K562 (cell line): ENCODE data around the gene RPS27. TPM values are rescaled to one million over a fixed set of nuclear protein-coding genes. Genes with fewer than 3 reads are reported as not detected.
A peak's percentile ranks its signal among the peaks of the same experiment; 100 is the strongest.

ENCODE experiments used
- CBFA2T3 ChIP-seq: fragments of 450-650 bp; IDR thresholded peaks from 2 replicates; pipeline ENCODE4 v1.6.1; 2017
- CBX2 ChIP-seq: fragments of 200-600 bp; sonication (generic); IDR thresholded peaks from one replicate; pipeline ENCODE4 v1.6.1; 2012; ENCODE audit warnings: mild to moderate bottlenecking, low read length, inconsistent platforms; ENCODE audit not compliant: insufficient read depth, poor library complexity, severe bottlenecking
- CEBPB ChIP-seq: fragments of 450-650 bp; IDR thresholded peaks from 2 replicates; pipeline ENCODE4 v1.6.1; 2016; ENCODE audit warnings: missing genetic modification characterization, missing compliant biosample characterization
- CSDE1 ChIP-seq, 2 experiments: fragments of 450-650 bp; IDR thresholded peaks; 2 replicates each; pipeline ENCODE4 v1.6.1; 2016; ENCODE audit warnings: mild to moderate bottlenecking in 1 of 2
- DNMT1 ChIP-seq: fragments of 450-650 bp; IDR thresholded peaks from 2 replicates; pipeline ENCODE4 v1.6.1; 2016; ENCODE audit warnings: antibody characterized with exemption, mild to moderate bottlenecking
- EHMT2 ChIP-seq: fragments of 450-650 bp; IDR thresholded peaks from 2 replicates; pipeline ENCODE4 v1.6.1; 2018; ENCODE audit warnings: antibody characterized with exemption
- GABPB2 ChIP-seq: fragments of 250-450 bp; sonication (Bioruptor Pico); conservative IDR thresholded peaks from 2 replicates; pipeline ENCODE4 v1.5.1; 2021; ENCODE audit warnings: mild to moderate bottlenecking
- JUND ChIP-seq, 2 experiments: IDR thresholded peaks; 2 replicates in 1 of 2; 3 replicates in 1 of 2; pipeline ENCODE4 v1.6.1; 2011; ENCODE audit warnings: borderline replicate concordance in 2 of 2, low read depth in 2 of 2, low read length in 2 of 2, improper control_type of control experiment in 1 of 2, missing biosample characterization in 1 of 2, missing genetic modification characterization in 1 of 2, missing genetic modification reagents in 1 of 2
- MBD2 ChIP-seq: sonication (generic); IDR thresholded peaks from 2 replicates; pipeline ENCODE4 v1.6.1; 2016; ENCODE audit warnings: low read depth, borderline replicate concordance
- MCM5 ChIP-seq: fragments of 450-650 bp; IDR thresholded peaks from 2 replicates; pipeline ENCODE4 v1.6.1; 2016; ENCODE audit warnings: low read depth
- MEIS2 ChIP-seq: fragments of 450-650 bp; IDR thresholded peaks from 2 replicates; pipeline ENCODE4 v1.6.1; 2014; ENCODE audit warnings: mild to moderate bottlenecking; ENCODE audit not compliant: partially characterized antibody
- MTA3 ChIP-seq: fragments of 450-650 bp; formaldehyde crosslinking; IDR thresholded peaks from 2 replicates; pipeline ENCODE4 v1.6.1; 2017; ENCODE audit warnings: mild to moderate bottlenecking, borderline replicate concordance
- PCBP1 ChIP-seq: fragments of 200-400 bp; formaldehyde crosslinking; IDR thresholded peaks from 2 replicates; pipeline ENCODE4 v1.6.1; 2018; ENCODE audit warnings: mild to moderate bottlenecking, low read depth, low read length; ENCODE audit not compliant: poor library complexity, severe bottlenecking
- POLR2B ChIP-seq: fragments of 450-650 bp; IDR thresholded peaks from 2 replicates; pipeline ENCODE4 v1.6.1; 2018; ENCODE audit warnings: low read depth; ENCODE audit not compliant: partially characterized antibody
- SP2 ChIP-seq: IDR thresholded peaks from 2 replicates; pipeline ENCODE4 v1.6.1; 2011; ENCODE audit warnings: mild to moderate bottlenecking, low read depth, low read length, moderate library complexity; ENCODE audit not compliant: poor library complexity, severe bottlenecking; ENCODE audit errors: extremely low read depth
- SPI1 ChIP-seq: IDR thresholded peaks from 2 replicates; pipeline ENCODE4 v1.6.1; 2011; ENCODE audit warnings: low read depth, low read length, control low read depth, borderline replicate concordance
- SRSF9 ChIP-seq: fragments of 200-400 bp; formaldehyde crosslinking; IDR thresholded peaks from 2 replicates; pipeline ENCODE4 v1.6.1; 2017; ENCODE audit warnings: low read depth, low read length, borderline replicate concordance
- TARDBP ChIP-seq: fragments of 450-650 bp; IDR thresholded peaks from 2 replicates; pipeline ENCODE4 v1.6.1; 2016
- TEAD4 ChIP-seq, 2 experiments: sonication (generic) in 1 of 2; formaldehyde crosslinking in 1 of 2; IDR thresholded peaks; 2 replicates each; pipeline versions ENCODE4 v1.6.1 to v1.8.0; 2012 to 2022; ENCODE audit warnings: borderline replicate concordance in 1 of 2, inconsistent platforms in 1 of 2, low read length in 1 of 2, mild to moderate bottlenecking in 1 of 2, missing genetic modification reagents in 1 of 2
- TRIM28 ChIP-seq: fragments of 450-650 bp; IDR thresholded peaks from 2 replicates; pipeline ENCODE4 v1.6.1; 2017
- YBX1 ChIP-seq: fragments of 450-650 bp; IDR thresholded peaks from 2 replicates; pipeline ENCODE4 v1.7.1; 2016; ENCODE audit warnings: mild to moderate bottlenecking
- ZBTB1 ChIP-seq: sonication (generic); formaldehyde crosslinking; IDR thresholded peaks from 2 replicates; pipeline ENCODE4 v1.8.1; 2023; ENCODE audit warnings: missing genetic modification reagents, low read depth, mild to moderate bottlenecking, borderline replicate concordance
- ZNF217 ChIP-seq: sonication (generic); formaldehyde crosslinking; IDR thresholded peaks from 2 replicates; pipeline ENCODE4 v1.8.0; 2022; ENCODE audit warnings: mild to moderate bottlenecking, missing genetic modification reagents
- ZNF324 ChIP-seq: fragments of 250-450 bp; sonication (Bioruptor Pico); IDR thresholded peaks from 2 replicates; pipeline ENCODE4 v1.4.0; 2020; ENCODE audit warnings: mild to moderate bottlenecking
- ZNF717 ChIP-seq: fragments of 250-450 bp; sonication (Bioruptor Pico); IDR thresholded peaks from 2 replicates; pipeline ENCODE4 v1.5.0; 2021
- polyA plus RNA-seq, 8 experiments: library from polyadenylated mRNA; depleted of rRNA in 4 of 8; stranded (reverse) in 5 of 8; unstranded in 3 of 8; fragments of >200 nt; fragmentation: Nextera tagmentation in 2 of 8; fragmentation: Illumina TruSeq in 1 of 8; extraction: Ambion mirVana in 2 of 8; extraction: Trizol in 1 of 8; gene quantifications; 2 replicates each; pipeline versions ENCODE4 v1.2.1 to v1.2.3, GENCODE V29; 2011 to 2014; ENCODE audit warnings: inconsistent platforms in 1 of 8, missing spikeins in 1 of 8
- total RNA-seq, 7 experiments: library from RNA; depleted of rRNA in 6 of 7; stranded (reverse); fragments of >200 nt in 6 of 7; fragmentation: Illumina TruSeq in 2 of 7; extraction: Trizol in 2 of 7; gene quantifications; 2 replicates each; pipeline versions ENCODE4 v1.2.1 to v1.2.3, GENCODE V29; 2011 to 2021; ENCODE audit warnings: low replicate concordance in 1 of 7
- TF ChIP-seq, protein P1 (sequence below): fragments of 450-650 bp; formaldehyde crosslinking; IDR thresholded peaks from 2 replicates; pipeline ENCODE4 v1.4.0; 2022; ENCODE audit warnings: mild to moderate bottlenecking, moderate library complexity
- TF ChIP-seq, protein P2 (sequence below): fragments of 450-650 bp; IDR thresholded peaks from 2 replicates; pipeline ENCODE4 v1.6.1; 2016; ENCODE audit warnings: antibody characterized with exemption

RPS27 gene
- total and polyA plus RNA-seq, 9 of the 15 experiments (the other 6 are each of a cell fraction or from before 2014, with no cell fraction given), result 2,091 to 9,377 (median 6,706) TPM

- TF ChIP-seq ZBTB1 (CRISPR knock-in tag) (no peak), CBFA2T3 (0 out of 2 replicates have a peak, but pooled peaks have one; percentile 2), PCBP1 (no peak), ZNF217 (CRISPR knock-in tag) (no peak), GABPB2 (CRISPR knock-in tag) (no peak), EHMT2 (no peak), POLR2B (peak; percentile 100), ZNF324 (no peak; the same call in 1 of the 2 replicates), MCM5 (no peak), MEIS2 (peak; percentile 62), CBX2 (no peak), SPI1 (peak; percentile 79), TRIM28 (no peak), JUND (IDR thresholded peaks at IDR 0.05; ENCODE audit: borderline replicate concordance, low read depth, low read length) (peak; percentile 84), JUND (tag; IDR thresholded peaks at IDR 0.05; ENCODE audit: borderline replicate concordance, low read depth, low read length) (peak; percentile 89), CEBPB (tag) (peak; percentile 93), TEAD4 (IDR thresholded peaks at IDR 0.05; ENCODE audit: low read length) (peak; percentile 71), TEAD4 (CRISPR knock-in tag; IDR thresholded peaks at IDR 0.05; ENCODE audit: borderline replicate concordance) (no peak), TARDBP (0 out of 2 replicates have a peak, but pooled peaks have one; percentile 63), YBX1 (no peak), DNMT1 (no peak), MTA3 (peak; percentile 99), SRSF9 (no peak), SP2 (no peak), ZNF717 (no peak), MBD2 (peak; percentile 94; the same call in 1 of the 2 replicates), CSDE1 (IDR thresholded peaks at IDR 0.05) (peak; percentile 92 to 94)
- TF ChIP-seq, protein P1, sequence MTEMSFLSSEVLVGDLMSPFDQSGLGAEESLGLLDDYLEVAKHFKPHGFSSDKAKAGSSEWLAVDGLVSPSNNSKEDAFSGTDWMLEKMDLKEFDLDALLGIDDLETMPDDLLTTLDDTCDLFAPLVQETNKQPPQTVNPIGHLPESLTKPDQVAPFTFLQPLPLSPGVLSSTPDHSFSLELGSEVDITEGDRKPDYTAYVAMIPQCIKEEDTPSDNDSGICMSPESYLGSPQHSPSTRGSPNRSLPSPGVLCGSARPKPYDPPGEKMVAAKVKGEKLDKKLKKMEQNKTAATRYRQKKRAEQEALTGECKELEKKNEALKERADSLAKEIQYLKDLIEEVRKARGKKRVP, result peak; percentile 82
- TF ChIP-seq, protein P2, sequence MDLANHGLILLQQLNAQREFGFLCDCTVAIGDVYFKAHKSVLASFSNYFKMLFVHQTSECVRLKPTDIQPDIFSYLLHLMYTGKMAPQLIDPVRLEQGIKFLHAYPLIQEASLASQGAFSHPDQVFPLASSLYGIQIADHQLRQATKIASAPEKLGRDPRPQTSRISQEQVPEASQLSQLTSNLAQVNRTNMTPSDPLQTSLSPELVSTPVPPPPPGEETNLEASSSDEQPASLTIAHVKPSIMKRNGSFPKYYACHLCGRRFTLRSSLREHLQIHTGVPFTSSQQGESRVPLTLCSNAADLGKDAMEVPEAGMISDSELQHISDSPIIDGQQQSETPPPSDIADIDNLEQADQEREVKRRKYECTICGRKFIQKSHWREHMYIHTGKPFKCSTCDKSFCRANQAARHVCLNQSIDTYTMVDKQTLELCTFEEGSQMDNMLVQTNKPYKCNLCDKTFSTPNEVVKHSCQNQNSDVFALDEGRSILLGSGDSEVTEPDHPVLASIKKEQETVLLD, result no peak
Observed at GRCh38 chr1:153990468-153991150, at the start of gene RPS27 (continued).
